ENCODE measurements around the gene SYNE4.
"Not testable (repeated sequence)": the region's sequence is repeated elsewhere in the genome, so short reads cannot be mapped to it uniquely, and the experiment has no call there.

Gene SYNE4

DNA sequence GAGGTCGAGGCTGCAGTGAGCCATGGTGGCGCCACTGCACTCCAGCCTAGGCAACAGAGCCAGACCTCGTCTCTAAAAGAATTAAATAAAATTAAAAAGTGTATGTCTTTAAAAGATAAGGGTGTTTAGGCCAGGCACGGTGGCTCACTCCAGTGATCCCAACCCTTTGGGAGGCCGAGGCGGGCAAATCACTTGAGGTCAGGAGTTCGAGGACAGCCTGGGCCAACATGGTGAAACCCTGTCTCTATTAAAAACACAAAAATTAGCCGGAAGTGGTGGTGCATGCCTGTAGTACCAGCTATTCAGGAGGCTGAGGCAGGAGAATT is 21.1 kb downstream of the SYNE4 start:
- DNase-seq = no peak

DNA sequence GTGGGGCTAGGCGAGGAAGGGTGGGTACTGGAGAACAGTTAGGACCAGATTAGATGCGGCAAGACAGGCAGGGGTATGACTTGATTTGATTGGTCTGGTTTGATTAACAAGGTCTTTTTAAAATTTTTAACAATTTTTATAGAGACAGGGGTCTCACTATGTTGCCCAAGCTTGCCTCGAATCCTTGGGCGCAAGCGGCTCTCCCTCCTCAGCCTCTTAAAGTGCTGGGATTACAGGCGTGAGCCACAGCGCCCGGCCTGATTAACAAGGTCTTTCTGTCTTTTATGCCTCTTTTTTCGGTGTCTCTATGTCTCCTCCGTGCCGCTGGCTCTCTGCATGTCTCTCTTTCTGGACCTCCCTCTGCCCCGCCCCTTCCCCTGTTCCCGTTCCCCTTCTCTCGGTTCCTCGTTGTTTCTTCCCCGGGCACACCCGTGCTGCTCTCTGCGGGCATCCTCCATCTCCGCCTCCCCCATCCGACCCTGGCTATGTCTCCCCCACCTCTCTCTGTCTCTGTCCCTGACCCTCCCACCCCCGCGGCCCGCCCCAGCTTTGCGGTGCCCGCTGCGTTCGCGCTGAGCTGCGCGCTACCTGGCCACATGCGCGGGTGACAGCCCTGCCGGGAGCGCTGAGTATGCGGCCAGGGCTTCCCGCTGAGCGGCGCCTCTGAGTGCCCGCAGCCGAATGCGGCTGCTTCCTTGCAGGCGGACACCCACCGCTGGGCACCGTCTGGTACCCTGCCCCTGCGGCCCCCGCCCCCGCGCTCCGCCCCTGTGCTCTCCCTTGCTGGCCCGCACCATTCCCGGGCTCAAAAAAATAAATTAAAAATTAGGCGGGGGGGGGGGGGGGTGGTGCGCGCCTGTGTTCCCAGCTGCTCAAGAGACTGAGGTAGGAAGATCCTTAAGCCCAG is 21.7 kb downstream of the SYNE4 start:
- peak in 1 of 2 donors; percentile 20 for DNase-seq

DNA sequence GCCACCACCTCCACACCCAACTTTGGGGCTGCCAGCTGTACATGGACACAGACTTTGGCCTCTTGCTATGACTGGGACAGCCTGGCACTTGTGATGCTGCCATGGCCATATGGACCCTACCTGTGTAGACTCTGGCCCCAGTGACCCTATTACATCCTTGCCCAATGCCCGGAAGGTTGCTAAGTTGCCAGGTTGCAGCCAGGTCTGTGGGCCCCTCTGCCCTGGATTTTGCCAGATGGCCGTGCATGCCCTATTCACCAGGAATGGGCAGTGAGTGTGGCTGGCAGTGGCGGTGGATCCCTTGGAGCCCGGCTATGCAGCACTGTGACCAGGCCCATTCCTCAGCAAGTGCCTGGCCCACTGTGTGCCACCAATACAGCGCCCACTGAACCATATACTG is 22.5 kb downstream of the SYNE4 start:
- no peak for DNase-seq

DNA sequence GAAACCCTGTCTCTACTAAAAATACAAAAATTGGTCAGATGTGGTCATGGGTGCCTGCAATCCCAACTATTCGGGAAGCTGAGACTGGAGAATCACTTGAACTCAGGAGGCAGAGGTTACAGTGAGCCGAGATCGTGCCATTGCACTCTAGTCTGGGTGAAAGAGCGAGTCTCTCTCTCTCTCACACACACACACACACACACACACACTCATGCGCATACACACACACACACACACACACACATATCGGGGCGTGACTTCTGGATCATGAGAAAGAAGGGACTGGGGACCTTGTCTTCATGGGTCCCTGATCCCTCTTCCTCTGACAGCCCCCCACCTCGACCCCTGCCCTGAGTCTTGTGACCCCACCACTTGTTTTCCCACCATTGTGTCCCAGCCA is 25.4 kb downstream of the SYNE4 start:
- DNase-seq = no peak

DNA sequence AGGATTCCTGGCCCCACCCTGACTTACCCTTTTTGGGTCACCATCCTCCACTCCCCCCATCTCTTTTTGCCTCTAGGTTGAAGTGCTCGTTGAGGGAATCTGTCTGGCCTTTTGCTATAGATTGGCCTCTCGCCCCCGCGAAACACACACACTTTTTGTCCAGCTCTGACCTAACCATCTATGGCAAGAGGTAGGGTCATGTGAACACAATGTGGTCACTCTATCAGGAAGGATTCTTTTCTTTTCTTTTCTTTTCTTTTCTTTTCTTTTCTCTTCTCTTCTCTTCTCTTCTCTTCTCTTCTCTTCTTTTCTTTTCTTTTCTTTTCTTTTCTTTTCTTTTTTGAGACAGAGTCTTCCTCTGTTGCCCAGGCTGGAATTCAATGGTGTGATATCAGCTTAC is 27.6 kb downstream of the SYNE4 start:
- not testable (repeated sequence) for DNase-seq

DNA sequence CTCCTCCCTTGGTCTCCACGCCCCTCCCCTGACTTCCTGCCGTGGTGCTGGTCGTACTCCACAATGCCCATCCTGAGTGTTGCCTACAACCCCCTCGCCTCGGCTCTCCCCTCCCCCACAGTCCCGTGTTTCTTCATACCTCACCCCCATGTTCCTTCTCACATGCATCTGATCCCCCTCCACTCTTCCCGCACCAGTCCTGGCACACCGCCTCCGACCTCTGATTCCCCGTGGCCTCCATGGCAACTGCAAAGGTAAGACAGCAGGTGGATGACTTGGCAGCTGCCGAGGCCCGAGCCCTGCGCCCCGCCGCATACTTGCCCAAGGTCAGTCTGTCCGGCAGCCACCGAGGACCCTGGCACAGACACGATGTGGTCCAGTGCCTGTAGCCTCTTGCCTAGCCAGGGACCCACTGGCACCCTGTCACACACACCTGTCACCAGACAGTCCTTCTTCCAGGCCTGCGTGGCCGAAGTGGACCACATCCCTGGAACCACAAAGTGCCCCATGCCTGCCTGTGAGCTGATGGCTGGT is 29.7 kb downstream of the SYNE4 start:
- no peak for DNase-seq

DNA sequence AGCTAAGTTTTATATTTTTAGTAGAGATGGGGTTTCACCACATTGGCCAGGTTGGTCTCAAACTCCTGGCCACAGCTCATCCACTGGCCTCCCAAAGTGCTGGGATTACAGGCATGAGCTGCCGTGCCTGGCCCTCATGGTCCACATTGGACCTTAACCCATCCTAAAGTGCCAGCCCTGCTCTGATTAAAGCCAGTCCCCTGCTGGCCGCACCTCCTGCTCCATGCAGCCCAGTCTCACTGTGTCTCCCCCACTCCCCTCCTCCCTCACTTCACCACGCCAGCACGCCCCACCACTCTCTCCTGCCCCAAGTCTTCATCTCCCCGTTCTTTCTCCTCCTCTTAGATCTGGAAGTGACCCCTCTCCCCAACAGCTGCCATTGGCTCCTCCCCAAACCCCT is 30.3 kb downstream of the SYNE4 start:
- DNase-seq = no peak

DNA sequence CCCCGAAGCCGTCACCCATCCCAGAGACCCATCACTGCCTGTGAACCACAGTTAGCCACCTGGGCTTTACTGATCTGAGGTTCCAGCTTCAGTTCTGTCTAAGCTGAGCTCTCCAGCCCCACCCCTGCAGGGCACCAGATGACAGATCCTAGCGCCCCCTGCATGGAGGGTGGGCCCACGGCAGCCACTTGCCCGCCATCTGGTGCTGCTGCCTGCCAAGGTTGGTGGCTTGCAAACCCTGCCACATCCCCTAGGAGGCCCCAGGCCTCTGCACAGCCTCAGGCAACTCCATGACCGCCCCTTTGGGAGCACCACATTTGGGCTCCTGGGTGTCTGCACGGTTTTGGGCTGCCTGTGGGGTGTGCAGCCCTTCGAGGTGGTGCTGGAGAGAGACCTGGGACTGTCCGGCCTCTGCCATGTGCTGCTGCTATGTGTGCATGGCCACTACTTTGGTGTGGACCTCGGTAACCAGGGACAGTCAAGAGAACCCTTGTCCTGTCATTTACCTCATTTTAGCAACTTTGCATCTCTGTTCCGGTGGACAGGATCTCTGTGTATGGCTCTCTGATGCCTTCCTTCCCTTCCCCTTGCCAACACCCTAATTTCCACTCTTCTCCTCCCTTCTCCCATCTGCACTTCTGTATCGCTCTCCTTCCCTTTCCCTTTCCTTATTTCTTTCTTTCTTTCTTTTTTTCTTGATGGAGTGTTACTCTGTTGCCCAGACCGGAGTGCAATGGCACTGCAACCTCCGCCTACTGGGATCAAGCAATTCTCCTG is 31.0 kb downstream of the SYNE4 start:
- DNase-seq = peak in 1 of 2 donors; percentile 21

DNA sequence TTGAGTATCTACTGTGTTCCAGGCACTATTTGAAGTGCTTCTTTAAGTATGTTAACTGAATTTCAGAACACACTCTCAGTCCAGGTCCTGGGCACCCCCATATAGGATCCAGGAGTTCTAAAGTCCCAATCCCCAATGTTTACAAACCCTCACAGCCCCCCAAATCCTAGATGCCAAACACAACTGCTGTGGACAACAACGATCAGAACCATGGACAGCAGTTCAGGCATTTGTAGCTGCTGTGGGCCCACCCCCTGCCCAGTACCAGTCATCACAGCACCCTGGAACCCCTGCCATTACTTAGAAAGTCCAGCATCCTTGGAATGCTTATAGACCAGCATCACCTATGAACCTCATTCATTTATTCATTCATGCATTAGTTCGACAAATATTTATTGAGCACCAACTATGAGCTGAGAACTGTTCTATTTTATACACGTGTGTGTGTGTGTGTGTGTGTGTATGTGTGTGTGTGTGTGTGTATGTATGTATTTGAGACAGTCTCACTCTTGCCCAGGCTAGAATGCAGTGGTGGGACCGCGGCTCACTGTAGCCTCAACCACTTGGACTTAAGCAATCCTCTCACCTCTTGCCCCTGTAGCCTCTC is 32.9 kb downstream of the SYNE4 start:
- DNase-seq = no peak

DNA sequence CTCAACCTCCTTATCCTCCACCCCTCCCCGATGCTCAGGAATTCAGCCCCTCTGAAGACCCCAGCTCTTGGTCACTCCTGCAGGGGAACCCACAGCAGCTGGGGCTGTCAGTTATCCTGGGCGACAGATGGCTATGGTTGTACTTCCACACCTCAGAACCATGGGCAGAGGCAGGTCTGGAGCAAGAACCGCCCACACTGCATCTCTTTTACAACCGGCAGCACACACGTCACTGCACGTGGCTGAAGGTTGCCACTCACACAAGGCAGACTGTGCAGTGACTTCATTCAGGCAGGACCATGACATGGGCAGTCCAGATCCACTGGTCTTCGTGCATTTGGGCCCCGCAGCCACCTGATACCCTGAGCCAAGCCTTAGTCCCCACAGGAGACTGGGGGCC is 35.1 kb downstream of the SYNE4 start:
- no peak for DNase-seq

DNA sequence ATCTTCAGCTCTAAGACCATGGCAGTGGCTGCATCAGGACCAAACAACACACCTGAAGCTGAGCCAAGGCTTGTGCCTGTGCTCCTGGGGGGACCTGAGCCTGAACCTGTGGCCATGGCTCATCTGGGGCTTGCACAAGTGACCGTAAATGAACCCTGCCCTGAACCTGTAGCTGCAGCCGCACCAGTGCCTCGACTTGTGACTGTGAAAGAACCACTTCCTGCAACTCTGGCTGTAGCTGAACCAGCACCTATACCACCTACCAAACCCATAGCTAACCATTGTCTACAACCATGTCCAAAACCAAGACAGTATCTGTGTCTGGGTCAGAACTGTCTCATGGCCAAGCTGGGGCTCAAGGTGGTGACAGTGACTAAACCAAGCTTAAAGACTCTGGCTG is 41.8 kb downstream of the SYNE4 start:
- no peak for DNase-seq

DNA sequence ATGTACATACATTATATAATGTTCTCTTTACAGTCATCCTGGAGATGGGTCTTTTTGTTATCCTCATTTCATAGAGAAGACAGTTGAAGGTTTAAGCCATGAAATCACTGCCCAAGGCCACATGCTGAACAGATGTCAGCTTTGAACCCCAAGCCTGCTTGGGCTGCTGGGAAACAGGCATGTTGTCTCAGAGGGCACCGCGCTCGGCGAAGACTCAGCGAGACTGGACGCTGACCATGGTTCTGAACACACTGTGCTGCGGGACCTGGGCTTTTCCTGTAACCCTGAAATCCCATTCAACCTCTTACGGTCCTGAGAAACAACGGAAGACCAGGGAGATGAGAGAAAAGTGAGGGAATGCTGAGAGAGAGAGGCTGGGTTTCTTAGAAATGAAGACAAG is 45.1 kb downstream of the SYNE4 start:
- DNase-seq = peak in 1 of 2 donors; percentile 40

DNA sequence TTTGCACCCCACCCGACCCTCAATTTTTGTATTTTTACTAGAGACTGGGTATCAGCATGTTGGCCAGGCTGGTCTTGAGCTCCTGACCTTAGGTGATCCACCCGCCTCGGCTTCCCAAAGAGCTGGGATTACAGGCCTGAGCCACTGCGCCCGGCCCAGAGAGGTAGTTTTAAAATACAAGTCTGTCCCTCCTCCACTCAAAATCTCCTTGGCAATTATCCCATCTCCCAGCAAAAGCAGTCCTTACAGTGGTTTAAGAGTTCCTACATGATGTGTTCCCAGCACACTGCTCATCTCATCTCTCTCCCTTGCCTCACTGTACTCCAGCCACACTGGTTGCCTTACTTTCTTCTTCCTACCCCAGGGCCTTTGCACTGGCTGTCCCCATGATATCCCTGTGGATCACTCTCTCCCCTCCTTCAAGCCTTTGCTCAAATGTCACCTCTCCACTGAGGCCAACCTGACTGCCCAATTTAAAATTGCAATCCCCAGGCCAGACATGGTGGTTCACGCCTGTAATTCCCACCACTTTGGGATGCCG is 48.1 kb downstream of the SYNE4 start:
- no peak for DNase-seq

DNA sequence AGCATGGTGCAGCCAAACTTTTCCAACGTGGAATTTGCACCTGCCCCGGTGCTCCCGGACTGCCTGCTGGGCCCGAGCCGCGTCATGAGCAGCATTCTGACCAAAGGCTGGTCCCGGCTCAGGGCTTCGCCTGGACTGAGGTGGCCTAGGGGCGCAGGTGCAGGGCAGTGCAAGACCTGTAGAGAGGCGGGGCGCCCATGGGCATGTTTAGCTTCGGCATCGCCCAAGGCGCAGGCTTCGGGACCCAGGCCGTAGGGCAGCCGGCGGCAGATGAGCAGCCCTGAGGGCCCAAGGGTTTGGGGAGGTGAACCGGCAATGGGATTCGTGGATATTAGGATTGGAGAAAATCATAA is 48.7 kb downstream of the SYNE4 start:
- no peak for DNase-seq

DNA sequence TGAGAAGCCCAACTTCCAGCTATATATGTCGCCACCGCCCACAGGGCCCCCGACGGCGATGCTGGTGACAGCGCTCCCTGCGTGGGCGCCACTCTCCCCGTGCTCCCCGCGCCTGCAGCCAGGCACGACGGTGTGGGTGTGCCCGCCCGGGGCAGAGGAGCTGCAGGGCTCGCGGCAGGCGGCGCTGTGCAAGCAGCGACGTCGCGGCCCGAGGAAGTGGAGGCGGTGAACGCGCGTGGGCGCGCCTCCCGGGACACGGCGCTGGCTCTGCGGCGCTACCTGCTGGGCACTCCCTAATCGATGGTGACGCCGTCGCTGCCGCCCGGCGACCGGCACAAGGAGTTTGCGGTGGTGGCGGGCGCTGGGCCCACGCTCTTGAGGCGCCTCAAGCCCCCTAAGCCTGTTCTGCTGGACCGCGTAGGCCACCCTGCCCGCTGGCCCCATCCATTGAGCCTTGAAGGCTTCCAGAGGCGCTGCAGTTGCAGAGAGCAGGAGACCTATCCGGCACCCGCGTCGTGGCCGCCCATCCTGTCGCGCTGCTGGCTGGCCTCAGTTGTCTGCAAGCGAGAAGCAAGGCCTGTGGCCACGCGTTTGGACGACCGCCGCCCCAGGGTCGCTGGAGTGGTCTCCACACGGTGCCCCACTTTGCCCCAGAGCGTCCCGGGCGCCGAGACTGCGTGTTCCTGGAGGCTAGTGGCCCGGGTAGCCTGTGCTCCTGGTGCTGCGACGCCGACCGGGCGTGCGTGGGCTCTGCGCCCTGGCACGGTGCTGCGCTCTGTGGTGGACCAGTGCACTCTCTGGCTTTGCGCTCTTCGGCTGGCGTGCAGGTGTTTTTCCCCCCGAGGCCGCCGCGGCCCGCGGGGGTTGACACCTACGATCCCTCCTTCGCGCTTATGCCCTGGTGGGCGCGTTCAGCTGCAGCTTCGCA is 49.3 kb downstream of the SYNE4 start:
- DNase-seq = peak; percentile 78 to 88

DNA sequence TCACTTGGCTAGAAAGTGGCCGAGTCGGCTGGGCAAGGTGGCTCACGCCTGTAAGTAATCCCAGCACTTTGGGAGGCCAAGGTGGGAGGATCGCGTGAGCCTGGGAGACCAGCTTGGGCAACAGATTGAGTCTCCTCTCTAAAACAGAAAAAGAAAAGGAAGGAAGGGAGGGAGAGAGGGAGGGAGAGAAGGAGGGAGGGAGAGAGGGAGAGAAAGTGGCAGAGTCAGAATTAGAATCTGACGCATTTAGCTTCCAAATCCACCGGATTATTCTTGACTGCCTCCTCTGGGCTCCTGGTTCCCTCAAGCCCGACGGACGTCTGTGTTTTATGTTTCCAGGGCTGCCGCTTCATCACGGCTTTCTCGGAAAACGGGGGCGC is 50.0 kb downstream of the SYNE4 start:
- no peak for DNase-seq

DNA sequence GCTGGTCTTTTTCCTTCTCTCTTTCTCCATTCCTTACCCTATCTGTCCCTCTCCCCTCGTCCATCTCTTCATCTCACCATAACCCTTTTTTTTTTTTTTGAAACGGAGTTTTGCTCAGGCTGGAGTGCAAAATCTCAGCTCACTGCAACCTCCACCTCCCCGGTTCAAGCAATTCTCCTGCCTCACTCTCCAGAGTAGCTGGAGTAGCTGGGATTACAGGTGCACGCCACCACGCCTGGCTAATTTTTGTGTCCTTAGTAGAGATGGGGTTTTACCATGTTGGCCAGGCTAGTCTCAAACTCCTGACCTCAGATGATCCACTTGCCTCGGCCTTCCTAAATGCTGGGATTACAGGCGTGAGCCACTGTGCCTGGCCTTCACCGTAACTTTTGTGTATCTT is 51.2 kb downstream of the SYNE4 start:
- DNase-seq = not testable (repeated sequence)

DNA sequence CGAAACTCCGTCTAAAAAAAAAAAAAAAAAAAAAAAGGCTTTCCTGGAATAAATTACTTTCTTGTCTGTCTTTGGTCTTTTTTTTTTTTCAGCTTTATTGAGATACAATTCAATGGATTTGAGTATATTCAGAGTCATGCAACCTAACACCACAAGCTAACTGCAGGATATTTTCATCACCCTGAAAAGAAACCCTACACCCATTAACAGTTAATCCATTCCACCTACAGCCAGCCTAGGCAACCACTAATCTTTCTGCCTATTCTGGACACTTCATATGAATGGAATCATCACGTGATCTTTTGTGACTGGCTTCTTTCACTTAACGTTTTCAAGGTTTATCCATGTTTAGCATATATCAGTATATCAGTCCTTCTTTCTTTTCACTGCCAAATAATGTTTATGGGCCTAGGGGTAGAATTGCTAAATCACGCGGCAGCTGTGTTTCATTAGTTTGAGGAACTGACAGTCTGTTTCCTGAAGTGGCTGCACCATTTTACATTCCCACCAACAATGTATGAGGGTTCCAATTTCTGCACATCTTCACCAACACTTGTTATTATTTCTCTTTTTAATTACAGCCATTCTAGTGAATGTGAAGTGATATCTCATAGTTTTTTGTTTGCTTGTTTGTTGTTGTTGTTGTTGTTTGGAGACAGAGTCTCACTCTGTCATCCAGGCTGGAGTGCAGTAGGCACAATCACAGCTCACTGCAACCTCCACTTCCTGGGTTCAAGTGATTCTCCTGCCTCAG is 52.6 kb downstream of the SYNE4 start:
- DNase-seq = no peak
